H1 (cell line): Measurements from ENCODE around the gene CNGB1.

Experiments used
- CTCF ChIP-seq, 3 experiments: IDR thresholded peaks; 1 replicate in 2 of 3; 2 replicates in 1 of 3; pipeline versions ENCODE4 v1.5.1 to v1.6.1; 2011; ENCODE audit warnings: low read length in 3 of 3, mild to moderate bottlenecking in 3 of 3, inconsistent platforms in 2 of 3, low read depth in 1 of 3, moderate library complexity in 1 of 3; ENCODE audit not compliant: insufficient read depth in 1 of 3; ENCODE audit errors: control extremely low read depth in 1 of 3
- E2F6 ChIP-seq: IDR thresholded peaks from 2 replicates; pipeline ENCODE4 v1.6.1; 2012; ENCODE audit warnings: inconsistent platforms
- EP300 ChIP-seq, 2 experiments: IDR thresholded peaks; 1 replicate in 1 of 2; 2 replicates in 1 of 2; pipeline ENCODE4 v1.6.1; 2011 to 2012; ENCODE audit warnings: low read depth in 2 of 2, low read length in 2 of 2, mild to moderate bottlenecking in 2 of 2, borderline replicate concordance in 1 of 2, inconsistent platforms in 1 of 2, moderate library complexity in 1 of 2
- JUND ChIP-seq: IDR thresholded peaks from 2 replicates; pipeline ENCODE4 v1.6.1; 2011; ENCODE audit warnings: mild to moderate bottlenecking, improper control_type of control experiment, low read length
- POLR2A ChIP-seq, 2 experiments: IDR thresholded peaks; 1 replicate in 1 of 2; 2 replicates in 1 of 2; pipeline ENCODE4 v1.6.1; 2011; ENCODE audit warnings: low read depth in 2 of 2, low read length in 2 of 2, mild to moderate bottlenecking in 2 of 2; ENCODE audit errors: control extremely low read depth in 1 of 2

DNA sequence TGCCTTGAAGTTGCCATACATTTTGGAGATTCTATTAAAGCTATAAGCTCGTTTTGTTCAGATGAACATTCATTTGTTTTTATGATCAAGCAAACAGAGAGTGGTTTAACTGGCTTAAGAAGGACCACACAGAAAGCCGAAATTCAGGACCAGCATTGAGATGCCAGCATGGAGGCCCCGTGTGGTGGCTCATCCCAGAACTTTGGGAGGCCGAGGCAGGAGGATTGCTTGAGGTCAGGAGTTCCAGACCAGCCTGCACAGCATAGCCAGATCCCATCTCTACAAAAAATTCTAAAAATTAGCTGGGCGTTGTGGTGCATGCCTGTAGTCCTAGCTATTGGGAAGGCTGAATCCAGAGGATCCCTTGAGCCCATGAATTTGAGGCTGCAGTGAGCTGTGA lies 122.7 kb downstream of the CNGB1 start:
- TF ChIP-seq CTCF (IDR thresholded peaks at IDR 0.05; ENCODE audit: control extremely low read depth in 1 of 3, insufficient read depth in 1 of 3, low read depth in 1 of 3, low read length in 3 of 3) (no peak), EP300 (IDR thresholded peaks at IDR 0.05; ENCODE audit: borderline replicate concordance in 1 of 2, low read depth in 2 of 2, low read length in 2 of 2) (no peak), E2F6 (no peak), POLR2A (IDR thresholded peaks at IDR 0.05; ENCODE audit: control extremely low read depth in 1 of 2, low read depth in 2 of 2, low read length in 2 of 2) (no peak), JUND (no peak)
